ENCODE measurements around the gene GBX2. TPM values are rescaled to one million over a fixed set of nuclear protein-coding genes. Genes with fewer than 3 reads are reported as not detected.

GBX2 gene
- total and polyA plus RNA-seq, 3 experiments from 2014 or later = not detected

- Mint-ChIP-seq H3K36me3 (no peaks in the 10 kb centered on the region), H3K9me3 (peaks cover 0 to 9% (median 3%) of the 10 kb centered on the region in 5 donors), H3K4me3 (no peak overlapping the region), H3K27me3 (peaks cover 5 to 22% of the 10 kb centered on the region in 2 donors), H3K27ac (no peak overlapping the region), H3K4me1 (no peaks in the 10 kb centered on the region)
- H3K27ac ChIP-seq (ENCODE audit: low read depth, low read length) = no peak overlapping the region
- H3K9me3 ChIP-seq (ENCODE audit: low read length) = no peaks in the 10 kb centered on the region
- CTCF ChIA-PET = no interaction called here
- POLR2A ChIA-PET = no interaction called here
- H3K4me3 ChIP-seq (ENCODE audit: low read length) = no peak overlapping the region
- H3K27me3 ChIP-seq (ENCODE audit: insufficient read depth, low read length, poor library complexity, severe bottlenecking) = no peaks in the 10 kb centered on the region
- no peaks in the 10 kb centered on the region for H3K4me1 ChIP-seq (ENCODE audit: insufficient read depth, low read length)
- no peak for DNase-seq
- H3K36me3 ChIP-seq (ENCODE audit: insufficient read depth, low read length) = no peaks in the 10 kb centered on the region
Observed at GRCh38 chr2:236209996-236210395, 41.8 kb upstream of the GBX2 start.

- Mint-ChIP-seq H3K27ac (no peak overlapping the region), H3K36me3 (no peaks in the 10 kb centered on the region), H3K4me3 (no peak overlapping the region), H3K27me3 (peaks cover 5 to 22% of the 10 kb centered on the region in 2 donors), H3K4me1 (no peaks in the 10 kb centered on the region), H3K9me3 (peaks cover 0 to 9% (median 3%) of the 10 kb centered on the region in 5 donors)
- Histone ChIP-seq H3K36me3 (ENCODE audit: insufficient read depth, low read length) (no peaks in the 10 kb centered on the region), H3K27ac (ENCODE audit: low read depth, low read length) (no peak overlapping the region), H3K4me1 (ENCODE audit: insufficient read depth, low read length) (no peaks in the 10 kb centered on the region), H3K9me3 (ENCODE audit: low read length) (no peaks in the 10 kb centered on the region), H3K27me3 (ENCODE audit: insufficient read depth, low read length, poor library complexity, severe bottlenecking) (no peaks in the 10 kb centered on the region), H3K4me3 (ENCODE audit: low read length) (no peak overlapping the region)
- ChIA-PET POLR2A (no interaction called here), CTCF (no interaction called here)
- DNase-seq = no peak
Observed at GRCh38 chr2:236209535-236209934, 41.3 kb upstream of the GBX2 start.

DNA sequence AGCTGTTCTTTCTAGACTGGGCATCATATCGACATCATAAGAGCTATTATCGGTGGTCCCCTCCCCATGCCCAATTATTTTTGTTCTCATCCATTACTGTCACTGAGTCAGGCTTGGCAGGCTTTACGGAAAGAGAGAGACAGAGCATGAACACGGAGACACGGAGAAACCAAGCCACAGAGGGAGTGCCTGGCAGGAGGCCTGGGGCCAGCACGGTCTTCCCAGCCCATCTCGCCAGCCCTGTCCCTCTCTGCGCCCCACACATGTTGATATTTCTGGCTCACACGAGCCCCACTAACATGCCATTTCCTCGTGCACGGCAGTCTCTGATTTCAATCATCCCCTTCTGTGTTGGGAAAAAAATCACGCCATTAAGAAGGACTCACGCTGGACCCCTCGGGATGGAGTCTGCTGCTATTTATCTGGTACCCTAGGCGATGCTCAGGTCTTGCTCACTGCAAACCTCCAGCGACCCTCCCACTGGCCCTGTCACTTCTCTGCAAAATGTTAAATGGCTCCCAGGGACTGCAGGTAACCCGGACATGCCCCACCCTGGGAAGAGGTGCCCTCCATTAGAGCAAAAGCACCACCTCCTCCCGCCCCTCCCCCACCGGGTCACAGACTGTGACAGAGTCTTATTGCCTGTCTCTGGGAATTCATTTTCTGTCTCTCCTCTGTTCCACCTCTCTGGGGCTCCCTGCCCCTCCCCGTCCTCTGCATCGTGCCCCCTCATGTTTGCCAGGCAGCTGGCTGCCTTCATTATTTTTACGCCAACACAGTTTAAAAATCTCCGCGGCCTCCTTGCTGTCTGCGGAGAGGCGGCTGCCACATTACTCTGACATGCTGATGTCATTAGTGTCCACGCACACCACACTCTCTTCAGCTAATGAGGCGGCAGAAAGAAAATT lies 40.1 kb upstream of the GBX2 start:
- H3K27me3 ChIP-seq (ENCODE audit: insufficient read depth, low read length, poor library complexity, severe bottlenecking) = no peaks in the 10 kb centered on the region
- CTCF ChIA-PET = no interaction called here

GRCh38 chr2:236207472-236207871 lies 39.3 kb upstream of the GBX2 start:
- Mint-ChIP-seq H3K27me3 (peaks cover 5 to 12% of the 10 kb centered on the region in 2 donors), H3K9me3 (peaks cover 0 to 9% (median 3%) of the 10 kb centered on the region in 5 donors), H3K4me1 (no peaks in the 10 kb centered on the region), H3K36me3 (no peaks in the 10 kb centered on the region), H3K27ac (no peak overlapping the region), H3K4me3 (no peak overlapping the region)
- H3K27ac ChIP-seq (ENCODE audit: low read depth, low read length) = no peak overlapping the region
- ChIA-PET POLR2A (no interaction called here), CTCF (no interaction called here)
- no peaks in the 10 kb centered on the region for H3K9me3 ChIP-seq (ENCODE audit: low read length)
- no peak overlapping the region for H3K4me3 ChIP-seq (ENCODE audit: low read length)
- no peaks in the 10 kb centered on the region for H3K4me1 ChIP-seq (ENCODE audit: insufficient read depth, low read length)
- no peaks in the 10 kb centered on the region for H3K36me3 ChIP-seq (ENCODE audit: insufficient read depth, low read length)
- H3K27me3 ChIP-seq (ENCODE audit: insufficient read depth, low read length, poor library complexity, severe bottlenecking) = no peaks in the 10 kb centered on the region
- DNase-seq = no peak

More for the DNA sequence above, 40.1 kb upstream of the GBX2 start:
- Mint-ChIP-seq H3K27ac (no peak overlapping the region), H3K36me3 (no peaks in the 10 kb centered on the region), H3K9me3 (peaks cover 0 to 9% (median 3%) of the 10 kb centered on the region in 5 donors), H3K4me3 (no peak overlapping the region), H3K27me3 (peaks cover 5 to 15% of the 10 kb centered on the region in 2 donors), H3K4me1 (no peaks in the 10 kb centered on the region)
- POLR2A ChIA-PET = no interaction called here
- no peak for DNase-seq
- Histone ChIP-seq H3K36me3 (ENCODE audit: insufficient read depth, low read length) (no peaks in the 10 kb centered on the region), H3K4me3 (ENCODE audit: low read length) (no peak overlapping the region), H3K9me3 (ENCODE audit: low read length) (no peaks in the 10 kb centered on the region), H3K4me1 (ENCODE audit: insufficient read depth, low read length) (no peaks in the 10 kb centered on the region), H3K27ac (ENCODE audit: low read depth, low read length) (no peak overlapping the region)

DNA sequence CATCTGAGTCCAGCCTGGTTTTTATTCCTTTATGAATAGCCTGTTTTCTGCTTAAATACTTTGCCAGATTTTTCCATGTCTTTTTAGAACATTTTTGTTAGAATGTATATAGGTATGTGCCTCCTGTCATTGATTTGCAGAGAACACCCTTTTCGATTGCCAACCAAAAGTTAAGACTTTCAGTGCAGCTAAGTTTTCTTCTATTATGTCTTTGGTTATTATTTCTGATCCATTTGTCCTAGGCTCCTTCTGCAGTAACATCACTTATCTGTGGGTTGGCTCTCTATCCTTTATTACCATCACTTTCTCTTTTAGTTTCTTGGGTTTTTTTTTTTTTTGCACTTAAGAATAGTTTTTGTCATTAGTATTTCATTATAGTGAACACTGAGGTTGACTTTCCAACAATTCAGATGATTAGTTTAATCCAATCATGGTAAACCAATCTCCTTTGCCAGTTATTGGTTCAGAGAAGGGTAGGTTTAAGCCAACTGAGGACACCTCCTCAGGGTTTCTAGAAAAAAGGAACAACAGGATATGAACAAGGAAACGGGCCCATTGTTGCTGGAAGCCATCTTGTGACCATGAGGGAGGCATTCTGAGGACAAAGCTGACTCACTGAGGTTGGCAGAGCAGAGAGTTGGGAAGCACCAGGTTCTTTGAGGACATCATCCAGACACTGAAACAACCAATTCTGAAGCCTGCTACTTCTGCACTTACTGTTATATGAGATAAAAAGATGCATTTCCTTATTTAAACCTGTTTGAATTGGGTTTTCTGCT lies 37.9 kb upstream of the GBX2 start:
- H3K4me1 Mint-ChIP-seq = no peaks in the 10 kb centered on the region
- Histone ChIP-seq H3K4me1 (ENCODE audit: insufficient read depth, low read length) (no peaks in the 10 kb centered on the region), H3K27ac (ENCODE audit: low read depth, low read length) (no peak overlapping the region), H3K9me3 (ENCODE audit: low read length) (no peaks in the 10 kb centered on the region), H3K4me3 (ENCODE audit: low read length) (no peak overlapping the region), H3K27me3 (ENCODE audit: insufficient read depth, low read length, poor library complexity, severe bottlenecking) (no peaks in the 10 kb centered on the region), H3K36me3 (ENCODE audit: insufficient read depth, low read length) (no peaks in the 10 kb centered on the region)
- H3K9me3 Mint-ChIP-seq = peaks cover 0 to 9% (median 3%) of the 10 kb centered on the region in 5 donors
- peaks cover 5 to 12% of the 10 kb centered on the region in 2 donors for H3K27me3 Mint-ChIP-seq
- H3K36me3 Mint-ChIP-seq = no peaks in the 10 kb centered on the region
- H3K27ac Mint-ChIP-seq = no peak overlapping the region
- H3K4me3 Mint-ChIP-seq = no peak overlapping the region
- ChIA-PET CTCF (no interaction called here), POLR2A (no interaction called here)
- DNase-seq = no peak

DNA sequence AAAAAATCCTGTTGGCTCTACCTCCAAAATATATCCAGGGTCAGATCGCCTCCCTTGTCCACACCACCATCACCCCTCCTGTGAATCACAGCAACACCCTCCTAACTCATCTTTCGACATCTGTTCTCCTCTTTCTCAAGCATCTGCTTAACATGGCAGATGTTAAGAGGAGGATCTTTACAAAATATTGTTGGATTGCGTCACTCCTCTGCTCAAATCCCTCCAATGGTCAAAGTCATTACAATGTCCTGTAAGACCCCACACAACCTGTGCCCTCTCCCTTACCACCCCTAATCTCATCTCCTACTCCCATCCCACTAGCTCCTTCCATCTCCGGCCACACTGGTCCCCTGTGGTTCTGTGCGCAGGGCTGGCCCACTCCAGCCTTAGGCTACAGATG lies 36.8 kb upstream of the GBX2 start:
- H3K4me1 ChIP-seq (ENCODE audit: insufficient read depth, low read length) = no peaks in the 10 kb centered on the region
- ChIA-PET CTCF (no interaction called here), POLR2A (no interaction called here)
- no peak overlapping the region for H3K27ac Mint-ChIP-seq
- H3K27me3 Mint-ChIP-seq = peaks cover 4% of the 10 kb centered on the region in 2 donors
- H3K36me3 ChIP-seq (ENCODE audit: insufficient read depth, low read length) = no peaks in the 10 kb centered on the region
- H3K27ac ChIP-seq (ENCODE audit: low read depth, low read length) = no peak overlapping the region
- no peaks in the 10 kb centered on the region for H3K36me3 Mint-ChIP-seq
- H3K4me1 Mint-ChIP-seq = no peaks in the 10 kb centered on the region
- H3K9me3 ChIP-seq (ENCODE audit: low read length) = no peaks in the 10 kb centered on the region
- no peak for DNase-seq
- no peak overlapping the region for H3K4me3 Mint-ChIP-seq
- H3K27me3 ChIP-seq (ENCODE audit: insufficient read depth, low read length, poor library complexity, severe bottlenecking) = no peaks in the 10 kb centered on the region
- peaks cover 0 to 9% (median 3%) of the 10 kb centered on the region in 5 donors for H3K9me3 Mint-ChIP-seq
- H3K4me3 ChIP-seq (ENCODE audit: low read length) = no peak overlapping the region

DNA sequence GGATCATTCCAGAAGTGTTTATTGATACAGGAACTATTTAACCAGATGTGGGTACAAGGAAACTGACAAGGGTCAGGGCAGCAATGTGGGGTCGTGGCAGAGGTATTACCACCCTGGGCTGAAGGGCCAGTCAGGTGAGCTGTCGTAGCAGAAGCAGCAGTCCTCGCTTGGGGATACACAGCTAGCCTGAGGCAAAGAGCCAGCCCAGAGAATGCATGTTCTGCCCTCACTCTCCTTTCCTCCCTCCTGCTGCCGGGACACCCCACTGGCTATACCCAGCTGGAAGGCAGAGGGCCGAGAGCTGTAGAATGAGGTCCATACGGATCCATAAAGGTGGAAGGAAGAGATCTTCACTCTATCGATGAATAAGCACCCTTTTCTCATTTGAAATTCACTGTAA lies 32.2 kb upstream of the GBX2 start:
- no peak overlapping the region for H3K27ac ChIP-seq (ENCODE audit: low read depth, low read length)
- no peaks in the 10 kb centered on the region for H3K9me3 ChIP-seq (ENCODE audit: low read length)
- no peaks in the 10 kb centered on the region for H3K36me3 ChIP-seq (ENCODE audit: insufficient read depth, low read length)
- H3K9me3 Mint-ChIP-seq = peaks cover 0 to 2% (median 0%) of the 10 kb centered on the region in 5 donors
- no peaks in the 10 kb centered on the region for H3K4me1 ChIP-seq (ENCODE audit: insufficient read depth, low read length)
- ChIA-PET CTCF (no interaction called here), POLR2A (no interaction called here)
- peaks cover 7% of the 10 kb centered on the region in 2 donors for H3K27me3 Mint-ChIP-seq
- DNase-seq = no peak
- H3K4me3 Mint-ChIP-seq = no peak overlapping the region
- no peaks in the 10 kb centered on the region for H3K27me3 ChIP-seq (ENCODE audit: insufficient read depth, low read length, poor library complexity, severe bottlenecking)
- no peaks in the 10 kb centered on the region for H3K4me1 Mint-ChIP-seq
- no peaks in the 10 kb centered on the region for H3K36me3 Mint-ChIP-seq
- no peak overlapping the region for H3K27ac Mint-ChIP-seq
- H3K4me3 ChIP-seq (ENCODE audit: low read length) = no peak overlapping the region

DNA sequence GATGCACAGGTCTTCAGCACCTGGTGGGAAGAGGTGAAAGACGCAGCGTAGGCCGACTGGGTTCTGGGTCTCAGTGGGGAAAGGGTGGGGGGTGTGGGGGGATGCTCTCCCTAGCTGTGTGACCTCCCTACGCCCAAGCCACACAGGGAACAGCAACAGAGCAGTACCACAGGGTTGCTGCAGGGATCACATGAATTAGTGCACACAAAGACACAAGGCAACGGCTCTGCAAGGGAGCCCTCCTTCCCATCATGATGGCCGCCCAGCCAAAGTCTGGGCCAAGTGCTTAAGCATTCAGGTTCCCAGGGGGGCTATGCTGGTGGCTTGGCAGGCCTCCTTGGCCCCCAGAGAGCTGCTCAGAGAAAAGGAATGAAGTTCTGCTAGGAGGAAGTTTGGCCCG lies 28.2 kb upstream of the GBX2 start:
- Mint-ChIP-seq H3K27me3 (peaks cover 11 to 12% of the 10 kb centered on the region in 2 donors), H3K4me3 (no peak overlapping the region), H3K4me1 (no peaks in the 10 kb centered on the region), H3K9me3 (peaks cover 0 to 2% (median 0%) of the 10 kb centered on the region in 5 donors), H3K36me3 (no peaks in the 10 kb centered on the region), H3K27ac (no peak overlapping the region)
- H3K9me3 ChIP-seq (ENCODE audit: low read length) = no peaks in the 10 kb centered on the region
- no peaks in the 10 kb centered on the region for H3K27me3 ChIP-seq (ENCODE audit: insufficient read depth, low read length, poor library complexity, severe bottlenecking)
- H3K27ac ChIP-seq (ENCODE audit: low read depth, low read length) = no peak overlapping the region
- ChIA-PET CTCF (no interaction called here), POLR2A (no interaction called here)
- no peak overlapping the region for H3K4me3 ChIP-seq (ENCODE audit: low read length)
- no peaks in the 10 kb centered on the region for H3K4me1 ChIP-seq (ENCODE audit: insufficient read depth, low read length)
- no peak for DNase-seq
- no peaks in the 10 kb centered on the region for H3K36me3 ChIP-seq (ENCODE audit: insufficient read depth, low read length)

Measured in CD8-positive, alpha-beta memory T cell (primary cell).